ENCODE results near the gene IL21R.

Gene IL21R

GRCh38 chr16:27439271-27440018 lies 37.5 kb downstream of the IL21R start:
- ATAC-seq (replicated peaks), result no peak
- Mint-ChIP-seq H3K27ac (peak overlapping the region; percentile 1 to 5), H3K36me3 (ENCODE audit: insufficient read depth) (peaks cover 80% of the 10 kb centered on the region), H3K27me3 (no peaks in the 10 kb centered on the region), H3K4me1 (ENCODE audit: low read depth in 2 of 2) (peaks cover 11 to 17% of the 10 kb centered on the region in 2 donors), H3K4me3 (no peak overlapping the region), H3K9me3 (no peaks in the 10 kb centered on the region)
- DNase-seq, result no peak

GRCh38 chr16:27441276-27441675 lies 39.3 kb downstream of the IL21R start:
- no peak for ATAC-seq (replicated peaks)
- Mint-ChIP-seq H3K27me3 (no peaks in the 10 kb centered on the region), H3K9me3 (no peaks in the 10 kb centered on the region), H3K36me3 (ENCODE audit: insufficient read depth) (peaks cover 81% of the 10 kb centered on the region), H3K4me1 (ENCODE audit: low read depth in 2 of 2) (peaks cover 16 to 27% of the 10 kb centered on the region in 2 donors), H3K4me3 (no peak overlapping the region), H3K27ac (peak overlapping the region; percentile 22 to 66)
- no peak for DNase-seq

GRCh38 chr16:27441998-27442397 lies 40.0 kb downstream of the IL21R start:
- ATAC-seq (replicated peaks) (no peak), DNase-seq (no peak)
- no peaks in the 10 kb centered on the region for H3K9me3 Mint-ChIP-seq
- peaks cover 81% of the 10 kb centered on the region for H3K36me3 Mint-ChIP-seq (ENCODE audit: insufficient read depth)
- H3K4me1 Mint-ChIP-seq (ENCODE audit: low read depth in 2 of 2), result peaks cover 22 to 33% of the 10 kb centered on the region in 2 donors
- H3K27ac Mint-ChIP-seq, result peak overlapping the region in 1 of 2 donors; percentile 66
- H3K4me3 Mint-ChIP-seq, result no peak overlapping the region
- no peaks in the 10 kb centered on the region for H3K27me3 Mint-ChIP-seq

- H3K4me3 Mint-ChIP-seq, result peak overlapping the region in 1 of 2 donors; percentile 18
- H3K36me3 Mint-ChIP-seq (ENCODE audit: insufficient read depth), result peaks cover 83% of the 10 kb centered on the region
- H3K9me3 Mint-ChIP-seq, result no peaks in the 10 kb centered on the region
- ATAC-seq (replicated peaks) (no peak), DNase-seq (no peak)
- no peaks in the 10 kb centered on the region for H3K27me3 Mint-ChIP-seq
- peak overlapping the region; percentile 50 to 97 for H3K27ac Mint-ChIP-seq
- H3K4me1 Mint-ChIP-seq (ENCODE audit: low read depth in 2 of 2), result peaks cover 37 to 48% of the 10 kb centered on the region in 2 donors
These were observed 42.0 kb downstream of the IL21R start for GRCh38 chr16:27444015-27444414.

GRCh38 chr16:27444470-27444869 lies 42.5 kb downstream of the IL21R start:
- peak overlapping the region; percentile 96 to 97 for H3K27ac Mint-ChIP-seq
- DNase-seq, result no peak
- peaks cover 82% of the 10 kb centered on the region for H3K36me3 Mint-ChIP-seq (ENCODE audit: insufficient read depth)
- no peaks in the 10 kb centered on the region for H3K27me3 Mint-ChIP-seq
- H3K4me3 Mint-ChIP-seq, result no peak overlapping the region
- no peaks in the 10 kb centered on the region for H3K9me3 Mint-ChIP-seq
- no peak for ATAC-seq (replicated peaks)
- H3K4me1 Mint-ChIP-seq (ENCODE audit: low read depth in 2 of 2), result peaks cover 37 to 48% of the 10 kb centered on the region in 2 donors

DNA sequence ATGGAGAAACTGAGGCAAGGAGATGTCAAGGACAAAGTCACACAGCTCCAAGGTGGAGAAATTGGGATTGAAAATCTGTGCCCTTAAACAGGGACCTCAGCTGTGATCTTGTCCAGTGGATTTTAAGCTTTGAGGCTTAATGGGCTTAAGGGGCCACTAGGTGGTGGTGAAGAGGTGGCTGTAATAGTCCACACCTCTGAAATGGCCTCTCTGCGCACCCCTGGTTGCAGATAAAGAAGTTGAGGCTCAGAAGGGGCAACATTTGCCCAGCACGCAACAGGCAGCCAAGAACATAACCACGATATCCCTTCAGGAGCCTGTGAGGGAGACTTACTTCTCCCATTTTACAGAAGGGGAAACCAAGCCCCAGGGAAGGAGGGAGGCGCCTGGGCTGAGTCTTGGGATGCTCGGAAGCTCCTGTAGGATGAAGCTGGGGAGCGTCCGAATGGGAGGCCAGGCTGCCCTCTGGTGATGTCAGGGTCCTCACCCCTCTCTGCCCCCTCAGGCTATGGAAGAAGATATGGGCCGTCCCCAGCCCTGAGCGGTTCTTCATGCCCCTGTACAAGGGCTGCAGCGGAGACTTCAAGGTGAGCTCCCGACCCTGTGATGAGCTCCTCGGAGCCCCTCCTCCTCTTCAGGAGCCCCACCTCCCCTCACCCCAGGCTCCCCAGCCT lies 43.7 kb downstream of the IL21R start:
- H3K4me1 Mint-ChIP-seq (ENCODE audit: low read depth in 2 of 2), result peaks cover 48 to 54% of the 10 kb centered on the region in 2 donors
- H3K36me3 Mint-ChIP-seq (ENCODE audit: insufficient read depth), result peaks cover 87% of the 10 kb centered on the region
- peak overlapping the region; percentile 96 to 97 for H3K27ac Mint-ChIP-seq
- DNase-seq, result no peak
- peak overlapping the region; percentile 70 to 74 for H3K4me3 Mint-ChIP-seq
- H3K27me3 Mint-ChIP-seq, result no peaks in the 10 kb centered on the region
- ATAC-seq (replicated peaks), result no peak
- no peaks in the 10 kb centered on the region for H3K9me3 Mint-ChIP-seq

DNA sequence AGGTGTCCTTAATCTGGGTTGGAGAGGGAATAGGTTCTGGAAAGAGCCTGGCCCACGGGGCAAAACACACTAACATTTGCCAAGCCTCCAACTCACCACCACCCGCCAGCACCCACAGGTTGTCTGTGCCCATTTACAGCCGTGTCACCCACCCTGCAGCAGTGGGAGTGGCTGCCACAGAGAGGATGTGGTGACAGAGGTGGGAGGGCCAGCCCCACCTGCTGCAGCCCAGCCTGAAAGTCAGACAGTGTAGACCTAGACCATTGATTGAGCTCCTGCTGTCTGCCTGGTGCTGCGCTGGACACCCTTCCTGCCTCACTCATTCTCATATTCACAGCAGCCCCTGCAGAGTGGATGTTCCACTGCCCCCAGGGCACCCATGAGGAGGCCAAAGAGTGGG lies 44.7 kb downstream of the IL21R start:
- peak overlapping the region; percentile 70 to 74 for H3K4me3 Mint-ChIP-seq
- peak; percentile 85 to 88 (median 87) for DNase-seq
- H3K36me3 Mint-ChIP-seq (ENCODE audit: insufficient read depth), result peaks cover 82% of the 10 kb centered on the region
- peak overlapping the region; percentile 96 to 97 for H3K27ac Mint-ChIP-seq
- peaks cover 57 to 63% of the 10 kb centered on the region in 2 donors for H3K4me1 Mint-ChIP-seq (ENCODE audit: low read depth in 2 of 2)
- H3K9me3 Mint-ChIP-seq, result no peaks in the 10 kb centered on the region
- ATAC-seq (replicated peaks), result peak; percentile 76
- H3K27me3 Mint-ChIP-seq, result no peaks in the 10 kb centered on the region

- Mint-ChIP-seq H3K27me3 (no peaks in the 10 kb centered on the region), H3K4me1 (ENCODE audit: low read depth in 2 of 2) (peaks cover 62 to 69% of the 10 kb centered on the region in 2 donors), H3K36me3 (ENCODE audit: insufficient read depth) (peaks cover 87% of the 10 kb centered on the region), H3K9me3 (no peaks in the 10 kb centered on the region), H3K27ac (peak overlapping the region; percentile 96 to 97), H3K4me3 (peak overlapping the region; percentile 70 to 74)
- ATAC-seq (replicated peaks) (no peak), DNase-seq (no peak)
These were observed 45.3 kb downstream of the IL21R start for GRCh38 chr16:27447301-27447700.

- Mint-ChIP-seq H3K4me1 (ENCODE audit: low read depth in 2 of 2) (peaks cover 67 to 68% of the 10 kb centered on the region in 2 donors), H3K4me3 (peak overlapping the region; percentile 77 to 81)
These were observed 46.8 kb downstream of the IL21R start for GRCh38 chr16:27448532-27449433.

GRCh38 chr16:27449434-27450195 lies 47.6 kb downstream of the IL21R start:
- H3K27me3 Mint-ChIP-seq, result no peaks in the 10 kb centered on the region
- no peaks in the 10 kb centered on the region for H3K9me3 Mint-ChIP-seq
- peak; percentile 89 to 90 (median 89) for DNase-seq
- peaks cover 78% of the 10 kb centered on the region for H3K36me3 Mint-ChIP-seq (ENCODE audit: insufficient read depth)
- peak overlapping the region; percentile 77 to 81 for H3K4me3 Mint-ChIP-seq
- H3K27ac Mint-ChIP-seq, result peak overlapping the region; percentile 96 to 97
- peaks cover 68 to 71% of the 10 kb centered on the region in 2 donors for H3K4me1 Mint-ChIP-seq (ENCODE audit: low read depth in 2 of 2)
- peak; percentile 73 for ATAC-seq (replicated peaks)

More at GRCh38 chr16:27448532-27449433, 46.8 kb downstream of the IL21R start:
- Mint-ChIP-seq H3K36me3 (ENCODE audit: insufficient read depth) (peaks cover 82% of the 10 kb centered on the region), H3K9me3 (no peaks in the 10 kb centered on the region), H3K27ac (peak overlapping the region; percentile 96 to 97), H3K27me3 (no peaks in the 10 kb centered on the region)
- DNase-seq (no peak), ATAC-seq (replicated peaks) (no peak)

- H3K27me3 Mint-ChIP-seq, result no peaks in the 10 kb centered on the region
- peaks cover 66 to 70% of the 10 kb centered on the region in 2 donors for H3K4me1 Mint-ChIP-seq (ENCODE audit: low read depth in 2 of 2)
- H3K27ac Mint-ChIP-seq, result peak overlapping the region; percentile 96 to 97
- H3K4me3 Mint-ChIP-seq, result peak overlapping the region; percentile 77 to 81
- ATAC-seq (replicated peaks) (no peak), DNase-seq (no peak)
- peaks cover 74% of the 10 kb centered on the region for H3K36me3 Mint-ChIP-seq (ENCODE audit: insufficient read depth)
- no peaks in the 10 kb centered on the region for H3K9me3 Mint-ChIP-seq
These were observed 48.2 kb downstream of the IL21R start for GRCh38 chr16:27450196-27450549.

- Mint-ChIP-seq H3K4me1 (ENCODE audit: low read depth in 2 of 2) (peaks cover 63 to 65% of the 10 kb centered on the region in 2 donors), H3K36me3 (ENCODE audit: insufficient read depth) (peaks cover 54% of the 10 kb centered on the region)
These were observed 50.9 kb downstream of the IL21R start for GRCh38 chr16:27452569-27453493.

More at GRCh38 chr16:27452569-27453493, 50.9 kb downstream of the IL21R start:
- no peaks in the 10 kb centered on the region for H3K27me3 Mint-ChIP-seq
- H3K9me3 Mint-ChIP-seq, result no peaks in the 10 kb centered on the region
- ATAC-seq (replicated peaks) (no peak), DNase-seq (no peak)
- H3K4me3 Mint-ChIP-seq, result no peak overlapping the region
- H3K27ac Mint-ChIP-seq, result peak overlapping the region; percentile 96 to 97

Measured in effector memory CD8-positive, alpha-beta T cell (primary cell).